Activated CD4-positive, CD25-positive, alpha-beta regulatory T cell treated with anti-CD3 and anti-CD28 coated beads, Interleukin-2, amount 50 U/mL, for 24 hours (primary cell): Measurements from ENCODE around the gene FKBP11.
A peak's percentile ranks its signal among the peaks of the same experiment; 100 is the strongest.
"Not testable (repeated sequence)": the region's sequence is repeated elsewhere in the genome, so short reads cannot be mapped to it uniquely, and the experiment has no call there.

Experiments used
- ATAC-seq, 2 donors: fragments of 150-1000 bp; cut with Tn5 transposase; one replicate each; pipeline ENCODE4 v1.10.0; 2021; ENCODE audit warnings: mild to moderate bottlenecking in 1 of 2, moderate library complexity in 1 of 2

The FKBP11 gene

GRCh38 chr12:48954841-48955501 is 29.7 kb upstream of the FKBP11 start:
- no peak for ATAC-seq

DNA sequence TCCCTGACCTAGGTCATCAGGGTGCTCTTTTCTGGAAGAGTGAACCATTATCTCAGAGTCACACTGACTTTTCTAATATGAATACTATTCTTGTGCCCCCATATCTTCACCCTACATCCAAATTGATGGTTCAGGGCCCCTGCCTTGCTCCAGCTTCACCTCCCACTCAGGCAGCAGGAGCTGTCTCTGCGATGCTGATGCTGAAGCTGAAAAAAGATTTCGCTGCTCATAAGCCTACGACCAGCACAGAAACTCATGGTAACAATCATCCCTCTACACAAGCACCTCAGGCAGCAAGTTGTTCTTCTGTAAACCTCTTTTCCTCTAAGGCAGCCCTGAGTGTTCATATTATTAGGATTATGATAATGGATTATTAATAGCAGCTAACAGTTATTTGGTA is 28.8 kb upstream of the FKBP11 start:
- ATAC-seq: no peak

GRCh38 chr12:48952691-48953090 is 27.4 kb upstream of the FKBP11 start:
- no peak for ATAC-seq

DNA sequence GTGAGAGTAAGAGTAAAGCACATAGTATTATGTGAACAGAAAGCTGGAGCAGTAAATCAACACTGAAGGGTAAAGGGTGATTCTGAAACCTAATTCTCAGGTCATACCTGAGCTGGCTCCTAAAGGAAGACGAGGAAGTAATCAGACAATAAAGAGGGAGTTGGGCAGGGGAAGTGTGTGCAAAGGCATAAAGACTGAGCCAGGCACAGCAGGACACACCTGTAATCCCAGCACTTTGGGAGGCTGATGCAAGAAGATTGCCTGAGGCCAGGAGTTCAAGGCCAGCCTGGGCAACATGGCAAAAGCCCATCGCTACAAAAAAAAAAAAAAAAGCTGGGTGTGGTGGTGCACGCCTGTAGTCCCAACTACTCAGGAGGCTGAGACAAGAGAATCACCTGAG is 22.4 kb upstream of the FKBP11 start:
- no peak for ATAC-seq

GRCh38 chr12:48946943-48947342 is 21.7 kb upstream of the FKBP11 start:
- ATAC-seq: no peak

DNA sequence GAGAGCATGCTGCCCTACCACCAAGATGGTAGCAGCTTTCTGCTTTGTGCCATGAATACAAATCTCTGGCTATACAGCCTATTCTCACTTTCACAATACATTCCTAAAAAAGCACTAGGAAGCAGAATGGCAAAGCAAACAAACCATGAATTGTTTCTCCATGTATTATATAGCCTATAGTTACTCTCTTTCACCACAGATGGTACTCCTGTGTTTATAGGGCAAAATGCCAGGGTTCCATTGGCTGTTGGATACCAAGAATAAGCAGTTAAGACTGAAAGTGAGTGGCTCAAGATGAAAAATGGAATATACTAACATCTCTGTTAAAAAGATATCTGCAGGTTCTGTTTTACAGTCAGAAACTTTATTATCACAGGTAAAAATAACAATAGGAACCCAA is 20.9 kb upstream of the FKBP11 start:
- no peak for ATAC-seq

DNA sequence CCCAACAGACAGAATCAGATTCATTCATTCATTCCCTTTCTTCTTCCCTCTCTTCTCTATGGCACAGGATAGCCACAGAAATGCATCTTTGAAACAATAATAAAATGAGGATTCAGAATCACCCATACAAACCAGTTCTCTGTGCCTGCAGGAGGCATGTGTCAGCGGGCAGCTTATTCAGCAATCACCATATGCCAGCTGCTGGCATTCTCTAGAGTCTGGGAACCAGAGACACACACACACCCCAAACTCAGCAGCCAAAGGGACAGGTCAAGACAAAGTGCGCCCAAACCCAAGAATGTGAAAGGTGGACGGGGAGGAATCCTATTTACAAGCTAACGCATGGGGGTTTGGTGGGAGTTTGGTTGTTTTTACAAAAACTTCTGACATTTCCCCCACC is 17.9 kb upstream of the FKBP11 start:
- no peak for ATAC-seq

- no peak for ATAC-seq
Observed at GRCh38 chr12:48940181-48940580, 14.9 kb upstream of the FKBP11 start.

- no peak for ATAC-seq
Observed at GRCh38 chr12:48938805-48939204, 13.5 kb upstream of the FKBP11 start.

DNA sequence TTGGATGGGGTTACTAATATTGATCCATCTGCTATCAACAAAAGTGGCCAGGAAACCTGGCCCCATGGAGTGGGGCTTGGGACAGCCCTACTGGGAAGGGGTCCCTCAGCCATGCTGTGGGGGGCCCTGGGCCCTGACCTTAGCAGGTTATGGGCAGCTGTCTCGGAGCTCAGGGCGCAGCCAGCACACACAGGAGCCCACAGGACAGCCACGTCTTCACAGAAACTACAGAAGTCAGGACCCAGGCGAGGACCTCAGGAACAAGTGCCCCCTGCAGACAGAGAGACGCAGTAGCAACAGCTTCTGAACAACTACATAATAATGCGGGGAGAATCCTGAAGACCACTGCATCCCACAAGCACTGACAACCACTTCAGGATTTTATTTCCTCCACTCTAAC is 11.9 kb upstream of the FKBP11 start:
- no peak for ATAC-seq

- ATAC-seq: peak; percentile 48 to 77
Observed at GRCh38 chr12:48936379-48936979, 11.2 kb upstream of the FKBP11 start.

DNA sequence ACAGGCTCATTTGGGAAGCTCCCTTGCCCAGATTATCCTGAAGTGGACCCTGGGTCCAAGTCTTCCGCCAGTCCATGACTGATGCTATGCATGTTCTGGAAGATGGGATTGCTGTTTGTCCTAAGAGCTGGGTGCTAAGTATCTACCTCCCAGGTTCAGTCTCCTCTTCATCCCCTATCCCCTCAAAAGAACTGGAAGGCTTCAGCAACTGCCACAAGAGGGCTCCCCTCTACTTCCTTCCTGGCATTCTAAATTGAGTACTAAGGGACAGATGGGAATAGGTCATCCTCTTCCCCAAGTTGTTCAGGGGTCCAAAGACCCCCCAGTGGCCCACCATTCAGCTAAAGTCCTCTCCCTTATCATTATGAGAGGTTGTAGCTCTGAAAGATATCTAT is 9.0 kb upstream of the FKBP11 start:
- no peak for ATAC-seq

- ATAC-seq: peak in 1 of 2 donors; percentile 30
Observed at GRCh38 chr12:48933664-48934311, 8.5 kb upstream of the FKBP11 start.

DNA sequence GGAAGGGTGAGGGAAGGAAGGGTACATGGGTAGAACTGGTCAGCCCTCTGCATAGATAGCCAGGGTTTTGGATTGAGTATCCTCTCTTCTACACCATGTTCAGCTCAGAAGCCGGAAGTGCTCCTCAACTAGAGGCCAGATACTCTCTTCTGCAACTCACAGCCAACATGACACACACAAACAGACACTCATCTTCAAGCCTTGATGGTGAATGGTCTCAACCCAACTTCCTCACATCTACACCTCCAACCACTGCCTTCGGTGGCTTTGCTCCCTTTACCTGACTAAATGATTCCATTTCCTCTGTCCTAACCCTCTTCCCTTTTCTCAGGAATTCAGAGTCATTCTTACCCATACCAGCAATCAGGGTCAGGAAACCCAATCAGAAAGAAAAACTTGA is 7.6 kb upstream of the FKBP11 start:
- ATAC-seq: no peak

DNA sequence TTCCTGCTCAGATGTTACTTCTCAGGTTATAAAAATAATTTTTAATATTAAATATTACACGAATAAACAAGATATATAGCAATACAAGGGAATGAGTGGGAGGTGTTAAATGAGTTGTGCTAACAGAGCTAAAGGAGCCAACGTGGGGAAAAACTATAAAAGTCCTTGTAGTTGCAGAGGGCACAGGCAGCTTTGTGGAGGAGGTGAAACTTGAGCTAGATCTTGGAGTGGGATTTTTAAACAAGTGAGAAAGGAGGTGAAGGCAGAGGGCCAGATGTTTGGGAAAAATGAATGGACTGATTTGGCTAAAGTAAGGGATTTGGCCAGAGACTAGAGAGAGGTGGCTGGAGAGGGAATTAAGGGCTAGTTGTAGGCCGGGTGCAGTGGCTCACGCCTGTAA is 5.2 kb upstream of the FKBP11 start:
- ATAC-seq: no peak

- no peak for ATAC-seq
Observed at GRCh38 chr12:48929551-48929950, 4.3 kb upstream of the FKBP11 start.

- ATAC-seq: no peak
Observed at GRCh38 chr12:48927261-48927660, 2.0 kb upstream of the FKBP11 start.

DNA sequence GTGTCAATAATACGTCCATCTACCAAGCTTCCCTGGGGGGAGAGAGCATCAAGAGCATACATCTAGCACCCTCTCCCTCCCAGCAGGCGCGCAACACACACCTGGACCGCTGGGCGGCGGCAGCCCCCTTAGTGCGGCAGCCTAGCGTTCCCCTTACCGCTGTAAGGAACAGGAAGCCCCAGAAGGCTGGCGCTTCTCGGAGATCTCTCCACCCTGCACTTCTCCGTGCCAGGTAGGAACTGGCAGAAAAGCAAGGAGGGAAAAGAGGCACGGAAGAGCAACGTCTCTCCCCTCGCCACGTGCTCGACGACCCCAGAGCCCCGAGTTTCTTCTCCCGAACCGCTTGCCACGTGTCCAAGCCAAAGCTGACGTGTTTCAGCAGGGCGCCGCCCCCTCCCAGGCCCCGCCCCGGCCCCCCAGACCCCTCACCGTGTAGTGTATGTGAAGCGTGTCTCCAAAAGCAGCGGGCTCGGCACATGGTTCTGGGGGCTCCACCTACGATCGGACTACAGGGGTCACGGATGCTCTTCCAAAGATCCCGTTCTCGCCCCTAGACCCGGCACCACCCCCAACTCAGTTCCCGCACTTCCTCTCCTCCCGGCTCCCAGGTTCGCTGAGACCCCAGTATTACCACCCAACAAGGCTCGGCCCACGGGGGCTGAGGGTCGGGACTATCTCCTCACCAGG is 532 bp downstream of the FKBP11 start:
- peak; percentile 75 to 79 for ATAC-seq

DNA sequence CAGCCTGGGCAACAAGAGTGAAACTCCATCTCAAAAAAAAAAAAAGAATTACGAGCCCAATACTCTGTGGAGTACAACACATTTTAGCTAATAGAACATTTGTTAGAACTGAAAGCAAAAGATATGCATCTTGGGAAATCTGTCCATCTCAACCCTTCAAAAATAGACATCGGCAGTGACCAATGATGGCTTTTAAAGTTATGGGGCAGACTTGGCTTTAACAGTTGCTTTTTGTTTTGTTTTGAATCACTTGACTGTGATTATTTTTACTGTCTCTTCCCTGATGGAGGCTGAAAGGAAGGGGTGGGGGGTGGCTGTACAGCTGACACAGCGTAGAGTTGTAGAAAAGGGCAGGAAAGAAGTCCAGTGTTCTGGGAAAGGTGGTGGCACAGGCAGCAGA is 2.2 kb downstream of the FKBP11 start:
- ATAC-seq: no peak

GRCh38 chr12:48917857-48918537 is 7.3 kb downstream of the FKBP11 start:
- ATAC-seq: peak; percentile 53 to 71

GRCh38 chr12:48910196-48910595 is 15.1 kb downstream of the FKBP11 start:
- ATAC-seq: no peak

DNA sequence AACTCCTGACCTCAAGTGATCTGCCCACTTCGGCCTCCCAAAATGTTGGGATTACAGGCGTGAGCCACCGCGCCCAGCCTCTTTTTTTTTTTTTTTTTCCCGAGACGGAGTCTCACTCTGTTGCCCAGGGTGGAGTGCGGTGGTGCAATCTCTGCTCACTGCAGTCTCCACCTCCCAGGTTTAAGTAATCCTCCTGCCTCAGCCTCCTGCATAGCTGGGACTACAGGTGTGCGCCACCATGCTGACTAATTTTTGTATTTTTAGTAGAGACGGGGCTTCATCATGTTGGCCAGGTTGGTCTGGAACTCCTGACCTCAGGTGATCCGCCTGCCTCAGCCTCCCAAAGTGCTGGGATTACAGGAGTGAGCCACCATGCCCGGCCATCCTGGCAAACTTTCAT is 15.6 kb downstream of the FKBP11 start:
- ATAC-seq: not testable (repeated sequence)

- ATAC-seq: no peak
Observed at GRCh38 chr12:48907245-48907644, 18.0 kb downstream of the FKBP11 start.
